Esophagus squamous epithelium (tissue), 4 donors: Measurements from ENCODE around the gene SHC1.

Experiments
- CTCF ChIP-seq, 6 experiments: fragments of 450-650 bp in 4 of 6; fragments of 200-600 bp in 2 of 6; sonication (generic) in 2 of 6; IDR thresholded peaks; one replicate each; pipeline ENCODE4 v1.5.1; 2016 to 2019; ENCODE audit warnings: antibody characterized with exemption in 6 of 6, mild to moderate bottlenecking in 4 of 6, moderate library complexity in 4 of 6
- POLR2A ChIP-seq, 4 donors: fragments of 450-650 bp; IDR thresholded peaks; one replicate each; pipeline ENCODE4 v1.6.1; 2017; ENCODE audit warnings: antibody characterized with exemption in 4 of 4, mild to moderate bottlenecking in 4 of 4, moderate library complexity in 3 of 4

- no peak for TF ChIP-seq CTCF (IDR thresholded peaks at IDR 0.05)
- no peak for TF ChIP-seq POLR2A (IDR thresholded peaks at IDR 0.05)
Observed at GRCh38 chr1:154982341-154982740, 11.8 kb upstream of the SHC1 start.
